Stimulated activated CD8-positive, alpha-beta memory T cell treated with anti-CD3 and anti-CD28 coated beads, Interleukin-4, amount 100 ng/mL, for 1 hour (primary cell): ENCODE results near the gene ADAMTS6.

Experiments used
- DNase-seq, 2 donors: peaks; one replicate each; pipeline ENCODE4 v3.0.0-alpha.2; 2020; ENCODE audit warnings: low read depth in 2 of 2, low spot score in 1 of 2

Gene ADAMTS6

GRCh38 chr5:65292196-65292595, 189.5 kb downstream of the ADAMTS6 start:
- no peak for DNase-seq

GRCh38 chr5:65290677-65291076, 191.0 kb downstream of the ADAMTS6 start:
- DNase-seq = no peak

GRCh38 chr5:65288657-65289056, 193.1 kb downstream of the ADAMTS6 start:
- no peak for DNase-seq

GRCh38 chr5:65279603-65280002, 202.1 kb downstream of the ADAMTS6 start:
- DNase-seq = no peak

- DNase-seq = no peak
These were observed 205.4 kb downstream of the ADAMTS6 start for GRCh38 chr5:65276178-65276890.

GRCh38 chr5:65271906-65272305, 209.8 kb downstream of the ADAMTS6 start:
- DNase-seq = no peak

GRCh38 chr5:65268525-65268924, 213.2 kb downstream of the ADAMTS6 start:
- DNase-seq = no peak

- no peak for DNase-seq
These were observed 217.3 kb downstream of the ADAMTS6 start for GRCh38 chr5:65264420-65264819.

- no peak for DNase-seq
These were observed 218.4 kb downstream of the ADAMTS6 start for GRCh38 chr5:65263321-65263720.

- DNase-seq = no peak
These were observed 219.1 kb downstream of the ADAMTS6 start for GRCh38 chr5:65262649-65263059.

- DNase-seq = no peak
These were observed 219.6 kb downstream of the ADAMTS6 start for GRCh38 chr5:65262096-65262495.

- DNase-seq = no peak
These were observed 220.2 kb downstream of the ADAMTS6 start for GRCh38 chr5:65261499-65261898.

- no peak for DNase-seq
These were observed 226.4 kb downstream of the ADAMTS6 start for GRCh38 chr5:65255294-65255693.

- DNase-seq = no peak
These were observed 228.7 kb downstream of the ADAMTS6 start for GRCh38 chr5:65252977-65253376.

GRCh38 chr5:65248896-65249295, 232.8 kb downstream of the ADAMTS6 start:
- DNase-seq = no peak

- DNase-seq = no peak
These were observed 234.1 kb downstream of the ADAMTS6 start for GRCh38 chr5:65247594-65247993.

GRCh38 chr5:65246741-65247140, 235.0 kb downstream of the ADAMTS6 start:
- no peak for DNase-seq

- DNase-seq = no peak
These were observed 237.7 kb downstream of the ADAMTS6 start for GRCh38 chr5:65244031-65244430.

- DNase-seq = no peak
These were observed 238.6 kb downstream of the ADAMTS6 start for GRCh38 chr5:65243161-65243560.

GRCh38 chr5:65229841-65230240, 251.9 kb downstream of the ADAMTS6 start:
- DNase-seq = no peak

- no peak for DNase-seq
These were observed 267.7 kb downstream of the ADAMTS6 start for GRCh38 chr5:65213921-65214525.

GRCh38 chr5:65209341-65209740, 272.4 kb downstream of the ADAMTS6 start:
- no peak for DNase-seq

GRCh38 chr5:65204966-65205365, 276.8 kb downstream of the ADAMTS6 start:
- DNase-seq = no peak
